ENCODE results near the gene TCEAL9. TPM values are rescaled to one million over a fixed set of nuclear protein-coding genes. Genes with fewer than 3 reads are reported as not detected.

Gene TCEAL9
- total RNA-seq, 2 experiments from 2014 or later = 6.8 to 7.5 TPM

DNA sequence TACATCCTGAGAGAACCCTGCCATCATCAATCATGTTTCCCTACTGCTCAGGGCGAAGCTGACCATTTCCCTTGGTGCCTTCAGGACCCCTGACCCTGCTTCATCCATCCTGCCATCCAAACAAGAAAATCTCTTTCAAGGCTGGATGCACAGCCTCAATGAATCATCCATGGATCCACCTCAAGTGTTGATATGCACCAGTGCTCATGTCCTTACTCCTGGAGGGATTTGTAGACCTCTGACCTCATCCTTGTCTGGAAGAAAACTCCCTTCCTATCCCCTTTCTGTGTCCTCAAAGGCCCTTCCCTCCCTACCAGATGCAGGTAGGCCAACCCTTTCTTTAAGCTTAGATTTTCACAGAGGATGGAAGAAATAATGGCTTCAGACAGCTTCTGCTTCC is 44.6 kb downstream of the TCEAL9 start:
- H3K36me3 Mint-ChIP-seq (ENCODE audit: low read depth) = no peaks in the 10 kb centered on the region
- DNase-seq (no peak), ATAC-seq (no peak)
- H3K9me3 Mint-ChIP-seq = no peaks in the 10 kb centered on the region
- peaks cover 2% of the 10 kb centered on the region for H3K27me3 Mint-ChIP-seq
- intact Hi-C loops (cut with micrococcal nuclease) = no loop called here
- TF ChIP-seq, protein P1, sequence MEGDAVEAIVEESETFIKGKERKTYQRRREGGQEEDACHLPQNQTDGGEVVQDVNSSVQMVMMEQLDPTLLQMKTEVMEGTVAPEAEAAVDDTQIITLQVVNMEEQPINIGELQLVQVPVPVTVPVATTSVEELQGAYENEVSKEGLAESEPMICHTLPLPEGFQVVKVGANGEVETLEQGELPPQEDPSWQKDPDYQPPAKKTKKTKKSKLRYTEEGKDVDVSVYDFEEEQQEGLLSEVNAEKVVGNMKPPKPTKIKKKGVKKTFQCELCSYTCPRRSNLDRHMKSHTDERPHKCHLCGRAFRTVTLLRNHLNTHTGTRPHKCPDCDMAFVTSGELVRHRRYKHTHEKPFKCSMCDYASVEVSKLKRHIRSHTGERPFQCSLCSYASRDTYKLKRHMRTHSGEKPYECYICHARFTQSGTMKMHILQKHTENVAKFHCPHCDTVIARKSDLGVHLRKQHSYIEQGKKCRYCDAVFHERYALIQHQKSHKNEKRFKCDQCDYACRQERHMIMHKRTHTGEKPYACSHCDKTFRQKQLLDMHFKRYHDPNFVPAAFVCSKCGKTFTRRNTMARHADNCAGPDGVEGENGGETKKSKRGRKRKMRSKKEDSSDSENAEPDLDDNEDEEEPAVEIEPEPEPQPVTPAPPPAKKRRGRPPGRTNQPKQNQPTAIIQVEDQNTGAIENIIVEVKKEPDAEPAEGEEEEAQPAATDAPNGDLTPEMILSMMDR (IDR thresholded peaks at IDR 0.05) = no peak
- ChIA-PET CTCF (no interaction called here), POLR2A (no interaction called here)
- no peak overlapping the region for H3K4me3 Mint-ChIP-seq
- no peak overlapping the region for H3K27ac Mint-ChIP-seq
- H3K4me1 Mint-ChIP-seq (ENCODE audit: low read depth) = peaks cover 24% of the 10 kb centered on the region

DNA sequence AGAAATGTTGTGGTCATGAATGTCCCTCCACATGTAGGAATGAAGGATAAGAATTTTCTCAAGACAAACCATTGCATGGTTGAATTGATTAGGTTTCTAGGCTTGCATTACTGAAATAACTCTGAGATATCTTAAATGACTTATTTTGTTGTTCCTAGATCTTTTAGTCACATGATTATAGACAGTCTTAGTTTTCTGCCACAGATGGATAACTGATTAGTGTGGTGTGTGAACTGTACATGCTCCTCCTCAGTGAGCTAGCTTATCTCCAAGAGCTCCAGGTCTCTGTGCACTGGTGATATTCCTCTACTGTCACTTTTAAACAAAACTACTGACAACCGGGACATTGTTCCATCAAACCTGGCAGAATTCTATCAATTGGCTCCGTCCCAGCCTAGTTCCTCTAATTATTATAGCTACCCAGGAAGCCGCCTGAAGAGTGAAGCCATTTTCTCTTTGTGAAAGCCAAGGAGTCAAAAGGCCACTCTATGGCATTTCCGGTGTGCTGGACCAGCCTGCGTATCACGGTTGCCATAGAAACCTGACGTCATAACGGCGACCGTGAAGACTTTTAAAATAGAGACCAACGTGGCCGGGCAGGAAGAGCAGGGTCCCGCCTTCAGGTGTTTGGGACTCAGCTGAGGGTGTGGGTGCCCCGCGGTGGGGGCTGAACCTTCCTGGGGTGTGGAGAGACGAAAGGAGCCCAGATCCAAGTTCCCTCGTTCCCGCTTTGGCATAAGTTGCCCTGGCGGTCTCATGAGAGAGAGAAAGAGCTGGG is 48.1 kb downstream of the TCEAL9 start:
- TF ChIP-seq, protein P1 (IDR thresholded peaks at IDR 0.05) = no peak
- peak; percentile 88 for ATAC-seq
- Mint-ChIP-seq H3K36me3 (ENCODE audit: low read depth) (no peaks in the 10 kb centered on the region), H3K27ac (peak overlapping the region; percentile 20), H3K9me3 (no peaks in the 10 kb centered on the region), H3K27me3 (peaks cover 2% of the 10 kb centered on the region), H3K4me3 (peak overlapping the region; percentile 80), H3K4me1 (ENCODE audit: low read depth) (peaks cover 11% of the 10 kb centered on the region)
- CTCF ChIA-PET = no interaction called here
- peak; percentile 84 for DNase-seq
- intact Hi-C loops (cut with micrococcal nuclease) = no loop called here
- POLR2A ChIA-PET = interaction anchor here (1.0 kb wide), 1 partner anchor 55 kb away, joined by 3 read pairs; no protein-coding TSS in a partner anchor

DNA sequence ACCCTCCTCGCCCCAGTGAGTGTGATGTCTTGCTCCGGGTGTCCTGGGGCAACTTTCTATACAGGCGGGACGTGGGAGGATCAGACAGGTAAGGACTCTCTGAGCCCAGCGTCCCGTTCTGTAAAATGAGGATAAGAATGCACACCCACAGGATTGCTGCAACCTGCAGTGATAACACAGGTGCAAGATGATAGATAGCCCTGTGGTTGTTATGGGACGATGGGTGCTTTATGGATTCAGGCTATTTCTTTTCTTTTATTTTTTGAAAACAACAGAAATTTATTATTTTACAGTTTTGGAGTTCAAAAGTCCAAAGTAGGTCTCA is 48.7 kb downstream of the TCEAL9 start:
- H3K9me3 Mint-ChIP-seq = no peaks in the 10 kb centered on the region
- no peaks in the 10 kb centered on the region for H3K36me3 Mint-ChIP-seq (ENCODE audit: low read depth)
- H3K27ac Mint-ChIP-seq = no peak overlapping the region
- ATAC-seq (peak; percentile 30), DNase-seq (no peak)
- H3K4me1 Mint-ChIP-seq (ENCODE audit: low read depth) = peaks cover 11% of the 10 kb centered on the region
- H3K27me3 Mint-ChIP-seq = peaks cover 2% of the 10 kb centered on the region
- ChIA-PET CTCF (no interaction called here), POLR2A (no interaction called here)
- H3K4me3 Mint-ChIP-seq = peak overlapping the region; percentile 80
- TF ChIP-seq, protein P1 (IDR thresholded peaks at IDR 0.05) = no peak
- intact Hi-C loops (cut with micrococcal nuclease) = no loop called here

DNA sequence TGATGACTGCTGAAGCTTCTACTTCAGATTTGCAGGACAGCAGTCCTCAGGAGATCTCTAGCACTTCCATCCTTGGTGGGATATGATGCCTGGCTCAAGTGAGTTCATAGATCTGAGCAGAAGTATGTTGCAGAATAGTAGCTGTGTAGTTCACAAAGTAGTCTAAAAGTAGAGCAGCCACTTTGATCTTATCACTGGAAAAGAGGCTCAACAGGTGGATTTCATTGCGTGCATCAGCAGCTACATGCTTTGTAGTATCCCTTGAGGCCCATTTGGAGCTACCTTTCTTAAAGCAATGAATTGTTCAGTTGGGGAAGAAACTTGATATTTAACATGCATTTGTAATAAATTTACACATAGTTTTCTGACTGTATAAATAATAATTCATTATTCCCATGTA is 50.0 kb downstream of the TCEAL9 start:
- no peaks in the 10 kb centered on the region for H3K36me3 Mint-ChIP-seq (ENCODE audit: low read depth)
- peaks cover 2% of the 10 kb centered on the region for H3K27me3 Mint-ChIP-seq
- DNase-seq (no peak), ATAC-seq (no peak)
- H3K4me1 Mint-ChIP-seq (ENCODE audit: low read depth) = peaks cover 11% of the 10 kb centered on the region
- CTCF ChIA-PET = no interaction called here
- intact Hi-C loops (cut with micrococcal nuclease) = no loop called here
- no peaks in the 10 kb centered on the region for H3K9me3 Mint-ChIP-seq
- TF ChIP-seq, protein P1 (IDR thresholded peaks at IDR 0.05) = no peak
- POLR2A ChIA-PET = no interaction called here
- H3K27ac Mint-ChIP-seq = no peak overlapping the region
- no peak overlapping the region for H3K4me3 Mint-ChIP-seq

DNA sequence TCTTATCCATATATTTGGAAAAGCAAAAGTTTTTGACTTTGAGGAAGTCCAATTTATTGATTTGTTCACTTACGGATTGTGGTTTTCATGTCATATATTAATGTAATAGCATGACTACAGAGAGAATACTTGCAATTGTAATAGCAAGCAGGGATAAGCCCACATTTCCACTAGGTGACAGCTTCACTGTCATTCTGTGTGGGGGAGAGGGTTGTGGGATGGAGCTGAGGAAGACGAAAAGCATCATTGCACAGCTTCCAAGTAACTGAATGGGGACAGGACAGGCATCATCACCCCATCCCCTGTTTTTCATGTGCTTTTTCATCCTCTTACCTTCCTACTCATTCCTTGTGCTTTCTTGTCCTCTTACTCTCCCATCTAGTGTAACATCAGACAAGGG is 51.5 kb downstream of the TCEAL9 start:
- H3K27ac Mint-ChIP-seq = no peak overlapping the region
- intact Hi-C loops (cut with micrococcal nuclease) = no loop called here
- ChIA-PET POLR2A (no interaction called here), CTCF (no interaction called here)
- TF ChIP-seq, protein P1 (IDR thresholded peaks at IDR 0.05) = no peak
- H3K27me3 Mint-ChIP-seq = peaks cover 2% of the 10 kb centered on the region
- H3K9me3 Mint-ChIP-seq = no peaks in the 10 kb centered on the region
- no peak overlapping the region for H3K4me3 Mint-ChIP-seq
- ATAC-seq (no peak), DNase-seq (no peak)
- H3K4me1 Mint-ChIP-seq (ENCODE audit: low read depth) = peaks cover 11% of the 10 kb centered on the region
- no peaks in the 10 kb centered on the region for H3K36me3 Mint-ChIP-seq (ENCODE audit: low read depth)

Other genes starting within 250 kb of the TCEAL9 start
- 10 to 100 TPM in 1 of 2 experiments, 1 to 10 TPM in 1; 9.7 to 13.1 TPM for gene BEX4, start 141.4 kb upstream of the TCEAL9 start, total RNA-seq
- gene TCEAL8, start 101.4 kb upstream of the TCEAL9 start, total RNA-seq = 10 to 100 TPM; 30.8 to 31.0 TPM
- gene TCEAL5, start 79.8 kb upstream of the TCEAL9 start, total RNA-seq = not detected
- gene BEX2, start 45.5 kb upstream of the TCEAL9 start, total RNA-seq = 10 to 100 TPM; 13.6 to 14.6 TPM
- gene TCEAL7, start 26.3 kb upstream of the TCEAL9 start, total RNA-seq = not detected
- gene BEX3, start 20.0 kb downstream of the TCEAL9 start, total RNA-seq = 10 to 100 TPM; 30.8 to 35.1 TPM
- under 1 TPM; 0.18 to 0.58 TPM for gene RAB40A, start 163.0 kb downstream of the TCEAL9 start, total RNA-seq
- gene TCEAL4, start 229.0 kb downstream of the TCEAL9 start, total RNA-seq = 10 to 100 TPM; 15.8 to 18.7 TPM

Data from activated CD8-positive, alpha-beta T cell treated with anti-CD3 and anti-CD28 coated beads for 36 hours (primary cell).